PC-3 (cell line): Measurements from ENCODE around the gene ZNRF1.

Source experiments
- CTCF ChIP-seq: fragments of 300-600 bp; sonication (generic); conservative IDR thresholded peaks from 2 replicates; pipeline ENCODE4 v1.5.1; 2017; ENCODE audit warnings: antibody characterized with exemption, low read depth, mild to moderate bottlenecking, low read length
- EZH2 ChIP-seq: fragments of 300-600 bp; sonication (generic); IDR thresholded peaks from one replicate; pipeline ENCODE4 v1.6.1; 2017; ENCODE audit warnings: antibody characterized with exemption, mild to moderate bottlenecking, low read length; ENCODE audit not compliant: unreplicated experiment

GRCh38 chr16:75113541-75114121 is 114.8 kb downstream of the ZNRF1 start:
- no peak for TF ChIP-seq CTCF
- no peak for TF ChIP-seq EZH2
